ENCODE measurements around the gene CCDC40.

The CCDC40 gene

GRCh38 chr17:80097844-80098691 lies 61.6 kb downstream of the CCDC40 start:
- Mint-ChIP-seq H3K9me3 (no peaks in the 10 kb centered on the region), H3K4me1 (peaks cover 18 to 29% of the 10 kb centered on the region in 2 donors), H3K4me3 (no peak overlapping the region), H3K36me3 (peaks cover 0 to 5% of the 10 kb centered on the region in 2 donors), H3K27me3 (peaks cover 11 to 19% of the 10 kb centered on the region in 2 donors), H3K27ac (no peak overlapping the region)
- ATAC-seq (replicated peaks) (no peak), DNase-seq (no peak)

DNA sequence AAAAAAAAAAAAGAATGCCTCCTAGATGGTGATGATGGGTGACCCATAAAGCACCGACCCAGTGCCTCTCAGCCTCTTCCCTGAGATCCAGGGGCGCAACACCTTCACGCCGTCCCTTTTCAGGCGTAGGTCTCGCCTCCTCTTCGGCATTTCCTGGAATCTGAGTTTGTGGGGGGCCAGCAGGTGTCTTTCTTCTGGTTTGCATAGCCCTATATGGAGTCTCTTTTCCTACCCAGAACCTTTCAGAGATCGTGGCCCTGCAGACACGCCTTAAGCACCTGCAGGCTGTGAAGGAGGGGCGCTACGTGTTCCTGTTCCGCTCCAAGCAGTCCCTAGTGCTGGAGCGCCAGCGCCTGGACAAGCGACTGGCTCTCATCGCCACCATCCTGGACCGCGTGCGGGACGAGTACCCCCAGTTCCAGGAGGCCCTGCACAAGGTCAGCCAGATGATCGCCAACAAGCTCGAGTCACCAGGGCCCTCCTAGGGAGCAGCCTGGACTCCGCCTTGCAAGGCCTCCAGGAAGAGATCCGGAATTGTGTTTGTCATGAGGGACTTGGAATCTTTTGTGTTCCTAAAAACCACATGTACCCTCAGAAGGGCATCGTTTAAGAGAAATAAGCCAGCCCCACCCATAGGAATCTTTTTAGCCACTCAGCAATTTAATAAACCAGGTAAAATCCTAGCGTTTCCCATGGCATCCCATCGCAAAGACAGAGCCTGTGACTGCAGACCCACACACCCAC lies 63.0 kb downstream of the CCDC40 start:
- Mint-ChIP-seq H3K9me3 (no peaks in the 10 kb centered on the region), H3K27ac (no peak overlapping the region), H3K4me3 (no peak overlapping the region)

GRCh38 chr17:80100035-80100323 lies 63.5 kb downstream of the CCDC40 start:
- Mint-ChIP-seq H3K4me1 (peaks cover 22 to 36% of the 10 kb centered on the region in 2 donors), H3K9me3 (no peaks in the 10 kb centered on the region), H3K27me3 (peaks cover 11 to 14% of the 10 kb centered on the region in 2 donors), H3K36me3 (peaks cover 0 to 5% of the 10 kb centered on the region in 2 donors), H3K4me3 (peak overlapping the region; percentile 91 to 98), H3K27ac (peak overlapping the region; percentile 37)
- ATAC-seq (replicated peaks) (no peak), DNase-seq (no peak)

More for the DNA sequence above, 63.0 kb downstream of the CCDC40 start:
- H3K36me3 Mint-ChIP-seq, result peaks cover 0 to 5% of the 10 kb centered on the region in 2 donors
- DNase-seq (no peak), ATAC-seq (replicated peaks) (no peak)
- peaks cover 11 to 19% of the 10 kb centered on the region in 2 donors for H3K27me3 Mint-ChIP-seq
- peaks cover 22 to 36% of the 10 kb centered on the region in 2 donors for H3K4me1 Mint-ChIP-seq

DNA sequence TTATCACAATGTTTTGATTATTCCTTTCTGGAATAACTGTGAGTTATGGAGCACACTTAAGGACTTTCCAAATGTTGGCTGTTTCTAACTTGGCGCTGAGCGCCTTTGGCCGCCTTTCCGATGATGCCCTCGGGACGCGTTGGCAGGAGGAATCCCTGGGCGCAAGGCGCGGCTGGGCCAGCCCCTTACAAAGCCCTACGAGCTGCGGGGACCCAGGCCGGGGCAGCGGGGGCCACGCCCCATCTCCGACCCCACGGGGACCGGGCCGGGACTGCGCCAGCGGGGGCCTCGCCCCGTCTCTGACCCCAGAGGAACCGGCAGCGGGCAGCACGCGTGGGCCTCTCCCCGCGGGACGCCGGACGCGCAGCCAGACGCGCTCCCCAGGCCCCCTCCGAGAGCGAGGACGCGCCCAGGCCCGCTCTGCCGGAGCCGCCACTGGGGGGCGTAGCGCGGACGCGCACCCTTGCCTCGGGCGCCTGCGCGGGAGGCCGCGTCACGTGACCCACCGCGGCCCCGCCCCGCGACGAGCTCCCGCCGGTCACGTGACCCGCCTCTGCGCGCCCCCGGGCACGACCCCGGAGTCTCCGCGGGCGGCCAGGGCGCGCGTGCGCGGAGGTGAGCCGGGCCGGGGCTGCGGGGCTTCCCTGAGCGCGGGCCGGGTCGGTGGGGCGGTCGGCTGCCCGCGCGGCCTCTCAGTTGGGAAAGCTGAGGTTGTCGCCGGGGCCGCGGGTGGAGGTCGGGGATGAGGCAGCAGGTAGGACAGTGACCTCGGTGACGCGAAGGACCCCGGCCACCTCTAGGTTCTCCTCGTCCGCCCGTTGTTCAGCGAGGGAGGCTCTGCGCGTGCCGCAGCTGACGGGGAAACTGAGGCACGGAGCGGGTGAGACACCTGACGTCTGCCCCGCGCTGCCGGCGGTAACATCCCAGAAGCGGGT lies 64.8 kb downstream of the CCDC40 start, which contains the start of gene GAA:
TSS of gene GAA (plus strand) at position 571 of the 935 bp plus-strand sequence. CDS start 3,006 bp downstream, outside the sequence.
- H3K4me1 Mint-ChIP-seq, result peaks cover 22 to 36% of the 10 kb centered on the region in 2 donors
- H3K27ac Mint-ChIP-seq, result peak within 1 kb of the TSS; percentile 94
- DNase-seq (peak; percentile 84), ATAC-seq (replicated peaks) (peak; percentile 87 to 89)
- peaks cover 8% of the 10 kb centered on the region in 2 donors for H3K36me3 Mint-ChIP-seq
- peaks cover 6 to 8% of the 10 kb centered on the region in 2 donors for H3K27me3 Mint-ChIP-seq
- no peaks in the 10 kb centered on the region for H3K9me3 Mint-ChIP-seq
- H3K4me3 Mint-ChIP-seq, result peak within 1 kb of the TSS; percentile 96 to 98

DNA sequence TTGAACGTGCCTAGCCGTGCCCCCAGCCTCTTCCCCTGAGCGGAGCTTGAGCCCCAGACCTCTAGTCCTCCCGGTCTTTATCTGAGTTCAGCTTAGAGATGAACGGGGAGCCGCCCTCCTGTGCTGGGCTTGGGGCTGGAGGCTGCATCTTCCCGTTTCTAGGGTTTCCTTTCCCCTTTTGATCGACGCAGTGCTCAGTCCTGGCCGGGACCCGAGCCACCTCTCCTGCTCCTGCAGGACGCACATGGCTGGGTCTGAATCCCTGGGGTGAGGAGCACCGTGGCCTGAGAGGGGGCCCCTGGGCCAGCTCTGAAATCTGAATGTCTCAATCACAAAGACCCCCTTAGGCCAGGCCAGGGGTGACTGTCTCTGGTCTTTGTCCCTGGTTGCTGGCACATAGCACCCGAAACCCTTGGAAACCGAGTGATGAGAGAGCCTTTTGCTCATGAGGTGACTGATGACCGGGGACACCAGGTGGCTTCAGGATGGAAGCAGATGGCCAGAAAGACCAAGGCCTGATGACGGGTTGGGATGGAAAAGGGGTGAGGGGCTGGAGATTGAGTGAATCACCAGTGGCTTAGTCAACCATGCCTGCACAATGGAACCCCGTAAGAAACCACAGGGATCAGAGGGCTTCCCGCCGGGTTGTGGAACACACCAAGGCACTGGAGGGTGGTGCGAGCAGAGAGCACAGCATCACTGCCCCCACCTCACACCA lies 65.7 kb downstream of the CCDC40 start:
- peaks cover under 1 to 6% of the 10 kb centered on the region in 2 donors for H3K27me3 Mint-ChIP-seq
- ATAC-seq (replicated peaks), result peak; percentile 46 to 54
- no peak for DNase-seq
- peak overlapping the region; percentile 94 for H3K27ac Mint-ChIP-seq
- H3K4me1 Mint-ChIP-seq, result peaks cover 22 to 36% of the 10 kb centered on the region in 2 donors
- peak overlapping the region; percentile 96 to 98 for H3K4me3 Mint-ChIP-seq
- peaks cover 8% of the 10 kb centered on the region in 2 donors for H3K36me3 Mint-ChIP-seq
- no peaks in the 10 kb centered on the region for H3K9me3 Mint-ChIP-seq

- Mint-ChIP-seq H3K27me3 (peaks cover 0 to 2% of the 10 kb centered on the region in 2 donors), H3K4me1 (peaks cover 22 to 36% of the 10 kb centered on the region in 2 donors), H3K4me3 (peak overlapping the region; percentile 96 to 98), H3K36me3 (peaks cover 8% of the 10 kb centered on the region in 2 donors), H3K27ac (peak overlapping the region; percentile 37), H3K9me3 (no peaks in the 10 kb centered on the region)
- DNase-seq (no peak), ATAC-seq (replicated peaks) (no peak)
These were observed 66.4 kb downstream of the CCDC40 start for GRCh38 chr17:80102664-80103448.

DNA sequence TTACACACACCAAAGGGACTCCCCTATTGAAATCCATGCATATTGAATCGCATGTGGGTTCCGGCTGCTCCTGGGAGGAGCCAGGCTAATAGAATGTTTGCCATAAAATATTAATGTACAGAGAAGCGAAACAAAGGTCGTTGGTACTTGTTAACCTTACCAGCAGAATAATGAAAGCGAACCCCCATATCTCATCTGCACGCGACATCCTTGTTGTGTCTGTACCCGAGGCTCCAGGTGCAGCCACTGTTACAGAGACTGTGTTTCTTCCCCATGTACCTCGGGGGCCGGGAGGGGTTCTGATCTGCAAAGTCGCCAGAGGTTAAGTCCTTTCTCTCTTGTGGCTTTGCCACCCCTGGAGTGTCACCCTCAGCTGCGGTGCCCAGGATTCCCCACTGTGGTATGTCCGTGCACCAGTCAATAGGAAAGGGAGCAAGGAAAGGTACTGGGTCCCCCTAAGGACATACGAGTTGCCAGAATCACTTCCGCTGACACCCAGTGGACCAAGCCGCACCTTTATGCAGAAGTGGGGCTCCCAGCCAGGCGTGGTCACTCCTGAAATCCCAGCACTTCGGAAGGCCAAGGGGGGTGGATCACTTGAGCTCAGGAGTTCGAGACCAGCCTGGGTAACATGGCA lies 67.1 kb downstream of the CCDC40 start:
- Mint-ChIP-seq H3K36me3 (peaks cover 8 to 11% of the 10 kb centered on the region in 2 donors), H3K4me3 (peak overlapping the region in 1 of 2 donors; percentile 15), H3K27me3 (no peaks in the 10 kb centered on the region), H3K27ac (no peak overlapping the region), H3K9me3 (no peaks in the 10 kb centered on the region), H3K4me1 (peaks cover 22 to 36% of the 10 kb centered on the region in 2 donors)
- ATAC-seq (replicated peaks), result no peak
- no peak for DNase-seq

DNA sequence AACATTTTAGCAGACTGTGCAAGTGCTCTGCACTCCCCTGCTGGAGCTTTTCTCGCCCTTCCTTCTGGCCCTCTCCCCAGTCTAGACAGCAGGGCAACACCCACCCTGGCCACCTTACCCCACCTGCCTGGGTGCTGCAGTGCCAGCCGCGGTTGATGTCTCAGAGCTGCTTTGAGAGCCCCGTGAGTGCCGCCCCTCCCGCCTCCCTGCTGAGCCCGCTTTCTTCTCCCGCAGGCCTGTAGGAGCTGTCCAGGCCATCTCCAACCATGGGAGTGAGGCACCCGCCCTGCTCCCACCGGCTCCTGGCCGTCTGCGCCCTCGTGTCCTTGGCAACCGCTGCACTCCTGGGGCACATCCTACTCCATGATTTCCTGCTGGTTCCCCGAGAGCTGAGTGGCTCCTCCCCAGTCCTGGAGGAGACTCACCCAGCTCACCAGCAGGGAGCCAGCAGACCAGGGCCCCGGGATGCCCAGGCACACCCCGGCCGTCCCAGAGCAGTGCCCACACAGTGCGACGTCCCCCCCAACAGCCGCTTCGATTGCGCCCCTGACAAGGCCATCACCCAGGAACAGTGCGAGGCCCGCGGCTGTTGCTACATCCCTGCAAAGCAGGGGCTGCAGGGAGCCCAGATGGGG lies 68.0 kb downstream of the CCDC40 start:
- no peak overlapping the region for H3K27ac Mint-ChIP-seq
- peaks cover 8 to 11% of the 10 kb centered on the region in 2 donors for H3K36me3 Mint-ChIP-seq
- no peaks in the 10 kb centered on the region for H3K9me3 Mint-ChIP-seq
- DNase-seq, result no peak
- H3K4me3 Mint-ChIP-seq, result no peak overlapping the region
- peaks cover 22 to 36% of the 10 kb centered on the region in 2 donors for H3K4me1 Mint-ChIP-seq
- no peaks in the 10 kb centered on the region for H3K27me3 Mint-ChIP-seq
- ATAC-seq (replicated peaks), result no peak

GRCh38 chr17:80104956-80105375 lies 68.5 kb downstream of the CCDC40 start:
- no peak overlapping the region for H3K27ac Mint-ChIP-seq
- no peaks in the 10 kb centered on the region for H3K9me3 Mint-ChIP-seq
- peaks cover 8 to 11% of the 10 kb centered on the region in 2 donors for H3K36me3 Mint-ChIP-seq
- ATAC-seq (replicated peaks), result no peak
- DNase-seq, result no peak
- peaks cover 19 to 34% of the 10 kb centered on the region in 2 donors for H3K4me1 Mint-ChIP-seq
- no peak overlapping the region for H3K4me3 Mint-ChIP-seq
- H3K27me3 Mint-ChIP-seq, result no peaks in the 10 kb centered on the region

- Mint-ChIP-seq H3K27me3 (no peaks in the 10 kb centered on the region), H3K9me3 (no peaks in the 10 kb centered on the region), H3K36me3 (peaks cover 8 to 11% of the 10 kb centered on the region in 2 donors), H3K4me3 (no peak overlapping the region), H3K4me1 (peaks cover 12 to 26% of the 10 kb centered on the region in 2 donors), H3K27ac (no peak overlapping the region)
- no peak for ATAC-seq (replicated peaks)
- DNase-seq, result no peak
These were observed 69.3 kb downstream of the CCDC40 start for GRCh38 chr17:80105762-80106161.

DNA sequence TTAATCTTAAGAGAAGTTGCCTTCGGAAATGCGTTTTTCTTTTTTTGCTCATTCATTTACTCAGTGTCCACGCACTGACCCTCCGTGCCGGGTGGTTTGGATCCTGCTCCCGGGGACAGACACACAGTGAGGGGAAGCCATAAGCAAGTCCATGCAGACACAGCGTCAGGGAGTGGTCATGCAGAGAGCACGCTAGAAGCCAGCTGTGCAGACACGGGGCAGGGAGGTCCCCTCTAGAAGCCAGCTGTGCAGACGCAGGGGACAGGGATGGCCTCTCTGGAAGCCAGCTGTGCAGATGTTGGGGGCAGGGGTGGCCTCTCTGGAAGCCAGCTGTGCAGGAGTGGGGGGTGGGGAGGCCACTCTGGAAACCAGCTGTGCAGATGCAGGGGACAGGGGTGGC lies 69.7 kb downstream of the CCDC40 start:
- H3K9me3 Mint-ChIP-seq, result no peaks in the 10 kb centered on the region

GRCh38 chr17:80106751-80107150 lies 70.3 kb downstream of the CCDC40 start:
- Mint-ChIP-seq H3K4me3 (no peak overlapping the region), H3K36me3 (peaks cover 5 to 11% of the 10 kb centered on the region in 2 donors), H3K27ac (no peak overlapping the region), H3K4me1 (peaks cover 10 to 21% of the 10 kb centered on the region in 2 donors), H3K9me3 (no peaks in the 10 kb centered on the region), H3K27me3 (no peaks in the 10 kb centered on the region)
- ATAC-seq (replicated peaks) (no peak), DNase-seq (no peak)

More for the DNA sequence above, 69.7 kb downstream of the CCDC40 start:
- peaks cover 10 to 22% of the 10 kb centered on the region in 2 donors for H3K4me1 Mint-ChIP-seq
- no peak overlapping the region for H3K27ac Mint-ChIP-seq
- no peak overlapping the region for H3K4me3 Mint-ChIP-seq
- ATAC-seq (replicated peaks), result no peak
- H3K27me3 Mint-ChIP-seq, result no peaks in the 10 kb centered on the region
- no peak for DNase-seq
- H3K36me3 Mint-ChIP-seq, result peaks cover 8 to 11% of the 10 kb centered on the region in 2 donors
